ENCODE measurements around the gene CGB3.
"Not testable (repeated sequence)": the region's sequence is repeated elsewhere in the genome, so short reads cannot be mapped to it uniquely, and the experiment has no call there.

CGB3 gene

DNA sequence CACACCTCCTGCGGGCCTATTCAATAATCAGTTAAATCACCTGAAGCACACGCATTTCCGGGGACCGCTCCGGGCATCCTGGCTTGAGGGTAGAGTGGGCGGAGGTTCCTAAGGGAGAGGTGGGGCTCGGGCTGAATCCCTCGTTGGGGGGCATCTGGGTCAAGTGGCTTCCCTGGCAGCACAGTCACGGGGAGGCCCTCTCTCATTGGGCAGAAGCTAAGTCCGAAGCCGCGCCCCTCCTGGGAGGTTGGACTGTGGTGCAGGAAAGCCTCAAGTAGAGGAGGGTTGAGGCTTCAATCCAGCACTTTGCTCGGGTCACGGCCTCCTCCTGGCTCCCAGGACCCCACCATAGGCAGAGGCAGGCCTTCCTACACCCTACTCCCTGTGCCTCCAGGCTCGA is 19.4 kb upstream of the CGB3 start, which contains the start of gene CGB5:
TSS of gene CGB5 (plus strand) at position 301 of the 400 bp plus-strand sequence. CDS start 362 bp downstream, outside the sequence.
- not testable (repeated sequence) for H3K27ac ChIP-seq (ENCODE audit: low read depth in 2 of 2, low read length in 2 of 2); H3K9ac ChIP-seq (ENCODE audit: low read depth in 1 of 2, low read length in 2 of 2); H3K27me3 ChIP-seq (ENCODE audit: control insufficient read depth in 2 of 2, insufficient read depth in 2 of 2, low read length in 2 of 2); H3K9me3 ChIP-seq (ENCODE audit: control insufficient read depth in 2 of 2, low read length in 2 of 2); H3K4me1 ChIP-seq (ENCODE audit: control insufficient read depth in 2 of 2, insufficient read depth in 2 of 2, low read length in 2 of 2); H3K36me3 ChIP-seq (ENCODE audit: control insufficient read depth in 2 of 2, insufficient read depth in 2 of 2, low read length in 2 of 2); H3K4me3 ChIP-seq (ENCODE audit: low read length in 2 of 2)

DNA sequence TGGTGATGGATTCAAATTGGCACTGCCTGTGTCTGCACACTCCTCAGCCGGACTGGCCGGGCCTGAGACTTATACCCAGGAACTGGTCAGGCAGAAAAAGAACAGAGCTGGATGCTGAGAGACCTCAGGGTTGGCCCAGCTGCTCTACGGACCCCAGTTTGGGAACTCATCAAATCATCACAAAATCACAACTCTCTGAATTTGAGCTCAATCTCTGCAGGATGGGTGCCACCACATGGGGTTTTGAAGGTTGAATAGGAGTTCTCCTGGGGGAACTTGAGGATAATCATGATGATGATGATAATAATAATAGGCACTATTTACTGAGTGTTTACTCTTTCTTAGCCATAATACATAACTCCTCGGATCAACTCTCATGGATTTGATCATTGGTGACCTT is 18.5 kb upstream of the CGB3 start:
- not testable (repeated sequence) for H3K9ac ChIP-seq (ENCODE audit: low read depth in 1 of 2, low read length in 2 of 2); H3K36me3 ChIP-seq (ENCODE audit: control insufficient read depth in 2 of 2, insufficient read depth in 2 of 2, low read length in 2 of 2); H3K27ac ChIP-seq (ENCODE audit: low read depth in 2 of 2, low read length in 2 of 2); H3K27me3 ChIP-seq (ENCODE audit: control insufficient read depth in 2 of 2, insufficient read depth in 2 of 2, low read length in 2 of 2); H3K9me3 ChIP-seq (ENCODE audit: control insufficient read depth in 2 of 2, low read length in 2 of 2); H3K4me1 ChIP-seq (ENCODE audit: control insufficient read depth in 2 of 2, insufficient read depth in 2 of 2, low read length in 2 of 2); H3K4me3 ChIP-seq (ENCODE audit: low read length in 2 of 2)

DNA sequence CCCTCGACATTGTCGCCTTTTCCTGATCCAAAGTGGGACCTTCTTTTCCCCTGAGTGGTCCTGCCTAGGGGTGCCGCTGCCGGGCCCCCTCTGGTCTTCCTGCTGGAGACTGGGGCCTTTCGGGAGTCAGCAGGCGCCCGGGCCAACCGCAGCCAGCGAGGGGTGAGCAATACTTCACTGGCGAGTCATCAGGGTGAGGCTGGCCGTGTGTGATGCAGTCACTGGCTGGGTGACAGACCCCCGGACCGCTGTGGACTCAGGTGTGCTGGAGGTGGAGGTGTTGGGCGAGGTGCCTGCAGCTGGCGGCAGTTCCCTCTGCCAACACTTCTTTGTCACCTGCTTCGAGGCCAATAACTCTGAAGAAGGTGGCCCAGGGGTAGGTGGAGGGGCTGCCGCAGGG is 18.0 kb upstream of the CGB3 start:
- Histone ChIP-seq H3K9me3 (ENCODE audit: control insufficient read depth in 2 of 2, low read length in 2 of 2) (no peaks in the 10 kb centered on the region), H3K4me3 (ENCODE audit: low read length in 2 of 2) (no peak overlapping the region)

DNA sequence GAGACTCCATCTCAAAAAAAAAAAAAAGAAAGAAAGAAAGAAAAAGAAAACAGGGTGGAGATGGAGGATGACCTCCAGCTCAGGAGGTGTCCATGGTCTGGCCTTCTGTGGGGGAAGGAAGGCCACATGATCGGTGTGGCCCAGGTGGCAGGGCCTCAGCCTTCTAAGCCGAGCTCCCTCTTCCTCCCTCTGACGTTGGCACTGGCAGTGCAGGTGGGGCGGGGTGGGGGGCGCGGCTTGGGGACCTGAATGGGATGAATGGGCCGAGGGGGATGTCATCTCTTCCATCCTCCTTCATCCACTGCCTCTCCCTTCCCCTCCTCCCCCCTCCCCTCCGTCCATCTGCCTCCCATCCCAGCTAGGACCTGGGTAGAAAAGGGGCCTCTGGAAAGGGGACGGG is 15.6 kb upstream of the CGB3 start:
- not testable (repeated sequence) for H3K27me3 ChIP-seq (ENCODE audit: control insufficient read depth in 2 of 2, insufficient read depth in 2 of 2, low read length in 2 of 2); H3K9me3 ChIP-seq (ENCODE audit: control insufficient read depth in 2 of 2, low read length in 2 of 2)

More for the DNA sequence above, 18.0 kb upstream of the CGB3 start:
- no peak overlapping the region for H3K27ac ChIP-seq (ENCODE audit: low read depth in 2 of 2, low read length in 2 of 2)
- no peaks in the 10 kb centered on the region for H3K36me3 ChIP-seq (ENCODE audit: control insufficient read depth in 2 of 2, insufficient read depth in 2 of 2, low read length in 2 of 2)
- no peaks in the 10 kb centered on the region for H3K27me3 ChIP-seq (ENCODE audit: control insufficient read depth in 2 of 2, insufficient read depth in 2 of 2, low read length in 2 of 2)
- no peak overlapping the region for H3K9ac ChIP-seq (ENCODE audit: low read depth in 1 of 2, low read length in 2 of 2)
- H3K4me1 ChIP-seq (ENCODE audit: control insufficient read depth in 2 of 2, insufficient read depth in 2 of 2, low read length in 2 of 2): no peaks in the 10 kb centered on the region

DNA sequence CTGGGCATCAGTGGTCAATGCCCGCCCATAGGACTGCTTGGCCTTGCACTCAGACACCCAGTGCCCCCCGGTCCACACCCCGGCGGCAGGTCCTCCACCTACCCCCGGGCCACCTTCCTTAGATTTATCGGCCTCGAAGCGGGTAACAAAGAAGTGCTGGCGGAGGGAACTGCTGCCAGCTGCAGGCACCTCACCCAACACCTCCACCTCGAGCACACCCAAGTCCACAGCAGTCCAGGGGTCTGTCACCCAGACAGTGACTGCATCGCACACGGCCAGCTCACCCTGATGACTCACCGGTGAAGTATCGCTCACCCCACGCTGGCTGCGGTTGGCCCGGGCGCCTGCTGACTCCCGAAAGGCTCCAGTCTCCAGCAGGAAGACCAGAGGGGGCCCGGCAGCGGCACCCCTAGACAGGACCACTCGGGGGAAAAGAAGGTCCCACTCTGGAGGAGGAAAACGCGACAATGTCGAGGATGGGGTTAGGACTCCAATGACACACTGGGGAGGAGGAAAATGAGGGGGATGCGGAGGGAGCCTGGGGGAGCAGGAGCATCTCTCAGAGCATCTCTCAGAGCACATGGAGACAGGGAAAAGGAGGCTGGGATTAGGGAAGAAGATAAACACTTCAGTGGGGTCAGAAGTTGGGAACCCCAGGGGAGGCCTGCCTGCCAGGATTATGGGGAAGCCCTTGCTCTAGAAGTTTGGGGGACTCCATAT is 14.6 kb upstream of the CGB3 start:
- not testable (repeated sequence) for H3K4me3 ChIP-seq (ENCODE audit: low read length in 2 of 2); H3K9me3 ChIP-seq (ENCODE audit: control insufficient read depth in 2 of 2, low read length in 2 of 2); H3K27me3 ChIP-seq (ENCODE audit: control insufficient read depth in 2 of 2, insufficient read depth in 2 of 2, low read length in 2 of 2); H3K4me1 ChIP-seq (ENCODE audit: control insufficient read depth in 2 of 2, insufficient read depth in 2 of 2, low read length in 2 of 2); H3K9ac ChIP-seq (ENCODE audit: low read depth in 1 of 2, low read length in 2 of 2); H3K36me3 ChIP-seq (ENCODE audit: control insufficient read depth in 2 of 2, insufficient read depth in 2 of 2, low read length in 2 of 2); H3K27ac ChIP-seq (ENCODE audit: low read depth in 2 of 2, low read length in 2 of 2)

More for the DNA sequence above, 15.6 kb upstream of the CGB3 start:
- H3K9ac ChIP-seq (ENCODE audit: low read depth in 1 of 2, low read length in 2 of 2); H3K36me3 ChIP-seq (ENCODE audit: control insufficient read depth in 2 of 2, insufficient read depth in 2 of 2, low read length in 2 of 2); H3K4me1 ChIP-seq (ENCODE audit: control insufficient read depth in 2 of 2, insufficient read depth in 2 of 2, low read length in 2 of 2); H3K4me3 ChIP-seq (ENCODE audit: low read length in 2 of 2); H3K27ac ChIP-seq (ENCODE audit: low read depth in 2 of 2, low read length in 2 of 2): not testable (repeated sequence)

DNA sequence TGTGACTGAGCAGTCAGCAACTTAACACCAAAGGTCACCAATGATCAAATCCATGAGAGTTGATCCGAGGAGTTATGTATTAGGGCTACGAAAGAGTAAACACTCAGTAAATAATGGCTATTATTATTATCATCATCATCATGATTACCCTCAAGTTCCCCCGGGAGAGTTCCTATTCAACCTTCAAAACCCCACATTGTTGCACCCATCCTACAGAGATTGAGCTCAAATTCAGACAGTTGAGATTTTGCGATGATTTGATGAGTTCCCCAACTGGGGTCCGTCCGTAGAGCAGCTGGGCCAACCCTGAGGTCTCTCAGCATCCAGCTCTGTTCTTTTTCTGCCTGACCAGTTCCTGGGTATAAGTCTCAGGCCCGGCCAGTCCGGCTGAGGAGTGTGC is 14.0 kb upstream of the CGB3 start:
- H3K27me3 ChIP-seq (ENCODE audit: control insufficient read depth in 2 of 2, insufficient read depth in 2 of 2, low read length in 2 of 2); H3K27ac ChIP-seq (ENCODE audit: low read depth in 2 of 2, low read length in 2 of 2); H3K36me3 ChIP-seq (ENCODE audit: control insufficient read depth in 2 of 2, insufficient read depth in 2 of 2, low read length in 2 of 2); H3K9me3 ChIP-seq (ENCODE audit: control insufficient read depth in 2 of 2, low read length in 2 of 2); H3K4me1 ChIP-seq (ENCODE audit: control insufficient read depth in 2 of 2, insufficient read depth in 2 of 2, low read length in 2 of 2); H3K9ac ChIP-seq (ENCODE audit: low read depth in 1 of 2, low read length in 2 of 2); H3K4me3 ChIP-seq (ENCODE audit: low read length in 2 of 2): not testable (repeated sequence)

DNA sequence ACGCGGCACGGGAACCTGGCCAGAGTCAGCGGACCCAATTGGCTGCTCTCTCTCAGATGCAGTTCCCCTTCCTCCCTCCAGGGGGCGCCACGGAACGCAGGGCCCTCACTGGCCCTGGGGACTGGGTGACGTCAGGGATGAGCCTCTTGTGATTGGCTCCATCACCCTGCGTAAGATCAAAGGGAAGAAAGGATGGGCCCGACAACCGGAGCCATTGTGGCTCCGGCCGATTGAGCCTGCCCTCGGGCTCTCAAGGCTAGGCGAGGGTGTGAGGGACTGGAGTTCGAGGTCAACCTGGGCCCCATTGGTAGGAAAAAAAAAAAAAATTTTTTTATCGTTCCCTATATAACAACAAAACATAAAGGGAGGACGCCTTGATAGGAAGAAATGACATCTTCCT is 12.7 kb upstream of the CGB3 start, which contains the start of gene CGB1:
TSS of gene CGB1 (minus strand) at position 81 of the 400 bp plus-strand sequence. CDS start 184 bp downstream, outside the sequence.
- H3K9ac ChIP-seq (ENCODE audit: low read depth in 1 of 2, low read length in 2 of 2); H3K36me3 ChIP-seq (ENCODE audit: control insufficient read depth in 2 of 2, insufficient read depth in 2 of 2, low read length in 2 of 2); H3K27ac ChIP-seq (ENCODE audit: low read depth in 2 of 2, low read length in 2 of 2); H3K27me3 ChIP-seq (ENCODE audit: control insufficient read depth in 2 of 2, insufficient read depth in 2 of 2, low read length in 2 of 2); H3K9me3 ChIP-seq (ENCODE audit: control insufficient read depth in 2 of 2, low read length in 2 of 2); H3K4me1 ChIP-seq (ENCODE audit: control insufficient read depth in 2 of 2, insufficient read depth in 2 of 2, low read length in 2 of 2); H3K4me3 ChIP-seq (ENCODE audit: low read length in 2 of 2): not testable (repeated sequence)

DNA sequence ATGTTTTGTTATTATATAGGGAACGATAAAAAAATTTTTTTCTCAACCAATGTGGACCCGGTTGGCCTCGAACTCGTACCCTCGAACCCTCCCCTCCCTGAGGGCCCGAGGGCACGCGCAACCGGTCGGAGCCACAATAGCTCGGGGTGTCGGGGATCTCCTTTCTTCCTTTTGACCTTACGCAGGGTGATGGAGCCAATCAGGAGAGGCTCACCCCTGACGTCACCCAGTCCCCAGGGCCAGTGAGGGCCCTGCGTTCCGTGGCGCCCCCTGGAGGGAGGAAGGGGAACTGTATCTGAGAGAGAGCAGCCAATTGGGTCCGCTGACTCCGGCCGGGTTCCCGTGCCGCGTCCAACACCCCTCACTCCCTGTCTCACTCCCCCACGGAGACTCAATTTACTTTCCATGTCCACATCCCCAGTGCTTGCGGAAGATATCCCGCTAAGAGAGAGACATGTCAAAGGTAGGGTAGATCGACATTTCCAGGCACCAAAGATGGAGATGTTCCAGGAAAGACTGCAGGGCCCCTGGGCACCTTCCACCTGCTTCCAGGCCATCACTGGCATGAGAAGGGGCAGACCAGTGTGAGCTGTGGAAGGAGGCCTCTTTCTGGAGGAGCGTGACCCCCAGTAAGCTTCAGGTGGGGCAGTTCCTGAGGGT is 7.6 kb upstream of the CGB3 start, which contains the start of gene CGB2:
TSS of gene CGB2 (plus strand) at position 249 of the 660 bp plus-strand sequence. CDS start at position 455, 206 bp downstream.
- H3K9ac ChIP-seq (ENCODE audit: low read depth in 1 of 2, low read length in 2 of 2); H3K27ac ChIP-seq (ENCODE audit: low read depth in 2 of 2, low read length in 2 of 2); H3K36me3 ChIP-seq (ENCODE audit: control insufficient read depth in 2 of 2, insufficient read depth in 2 of 2, low read length in 2 of 2); H3K4me1 ChIP-seq (ENCODE audit: control insufficient read depth in 2 of 2, insufficient read depth in 2 of 2, low read length in 2 of 2); H3K4me3 ChIP-seq (ENCODE audit: low read length in 2 of 2); H3K9me3 ChIP-seq (ENCODE audit: control insufficient read depth in 2 of 2, low read length in 2 of 2); H3K27me3 ChIP-seq (ENCODE audit: control insufficient read depth in 2 of 2, insufficient read depth in 2 of 2, low read length in 2 of 2): not testable (repeated sequence)

DNA sequence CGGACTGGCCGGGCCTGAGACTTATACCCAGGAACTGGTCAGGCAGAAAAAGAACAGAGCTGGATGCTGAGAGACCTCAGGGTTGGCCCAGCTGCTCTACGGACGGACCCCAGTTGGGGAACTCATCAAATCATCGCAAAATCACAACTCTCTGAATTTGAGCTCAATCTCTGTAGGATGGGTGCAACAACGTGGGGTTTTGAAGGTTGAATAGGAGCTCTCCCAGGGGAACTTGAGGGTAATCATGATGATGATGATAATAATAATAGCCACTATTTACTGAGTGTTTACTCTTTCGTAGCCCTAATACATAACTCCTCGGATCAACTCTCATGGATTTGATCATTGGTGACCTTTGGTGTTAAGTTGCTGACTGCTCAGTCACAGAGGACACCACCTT is 6.2 kb upstream of the CGB3 start:
- not testable (repeated sequence) for H3K27me3 ChIP-seq (ENCODE audit: control insufficient read depth in 2 of 2, insufficient read depth in 2 of 2, low read length in 2 of 2); H3K36me3 ChIP-seq (ENCODE audit: control insufficient read depth in 2 of 2, insufficient read depth in 2 of 2, low read length in 2 of 2); H3K9me3 ChIP-seq (ENCODE audit: control insufficient read depth in 2 of 2, low read length in 2 of 2); H3K4me3 ChIP-seq (ENCODE audit: low read length in 2 of 2); H3K4me1 ChIP-seq (ENCODE audit: control insufficient read depth in 2 of 2, insufficient read depth in 2 of 2, low read length in 2 of 2); H3K27ac ChIP-seq (ENCODE audit: low read depth in 2 of 2, low read length in 2 of 2); H3K9ac ChIP-seq (ENCODE audit: low read depth in 1 of 2, low read length in 2 of 2)

DNA sequence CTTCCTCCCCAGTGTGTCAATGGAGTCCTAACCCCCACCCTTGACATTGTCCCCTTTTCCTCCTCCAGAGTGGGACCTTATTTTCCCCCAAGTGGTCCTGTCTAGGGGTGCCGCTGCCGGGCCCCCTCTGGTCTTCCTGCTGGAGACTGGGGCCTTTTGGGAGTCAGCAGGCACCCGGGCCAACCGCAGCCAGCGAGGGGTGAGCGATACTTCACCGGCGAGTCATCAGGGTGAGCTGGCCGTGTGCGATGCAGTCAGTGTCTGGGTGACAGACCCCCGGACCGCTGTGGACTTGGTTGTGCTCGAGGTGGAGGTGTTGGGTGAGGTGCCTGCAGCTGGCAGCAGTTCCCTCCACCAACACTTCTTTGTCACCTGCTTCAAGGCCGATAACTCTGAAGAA is 5.6 kb upstream of the CGB3 start:
- H3K27me3 ChIP-seq (ENCODE audit: control insufficient read depth in 2 of 2, insufficient read depth in 2 of 2, low read length in 2 of 2); H3K4me1 ChIP-seq (ENCODE audit: control insufficient read depth in 2 of 2, insufficient read depth in 2 of 2, low read length in 2 of 2); H3K36me3 ChIP-seq (ENCODE audit: control insufficient read depth in 2 of 2, insufficient read depth in 2 of 2, low read length in 2 of 2): not testable (repeated sequence)

More for the DNA sequence above, 5.6 kb upstream of the CGB3 start:
- H3K9ac ChIP-seq (ENCODE audit: low read depth in 1 of 2, low read length in 2 of 2); H3K27ac ChIP-seq (ENCODE audit: low read depth in 2 of 2, low read length in 2 of 2); H3K4me3 ChIP-seq (ENCODE audit: low read length in 2 of 2); H3K9me3 ChIP-seq (ENCODE audit: control insufficient read depth in 2 of 2, low read length in 2 of 2): not testable (repeated sequence)

All from mucosa of rectum (tissue), 2 donors.